Endothelial cell of umbilical vein (primary cell): ENCODE data around the gene OGFOD2. TPM values are rescaled to one million over a fixed set of nuclear protein-coding genes. Genes with fewer than 3 reads are reported as not detected.

Experiments
- BruUV-seq: library from RNA; stranded (reverse); fragments of 400-500 nt; replicated peaks from 2 replicates; lab custom pipeline; 2021; lab: Mats Ljungman, UMichigan
- CTCF ChIA-PET: fragments of 300-600, 350-600 bp; sonication (Branson Sonifier 250); formaldehyde crosslinking; loops from one replicate; lab custom pipeline; 2021; ENCODE audit warnings: antibody characterized with exemption, inconsistent platforms; lab: Charles Lee
- POLR2A ChIA-PET: fragments of 300-600, 350-600 bp; sonication (Branson Sonifier 250); formaldehyde crosslinking; loops from one replicate; lab custom pipeline; 2021; ENCODE audit warnings: antibody characterized with exemption, inconsistent platforms; lab: Charles Lee
- DNase-seq: peaks from one replicate; pipeline ENCODE4 v3.0.0-alpha.2; 2011; ENCODE audit warnings: low read depth, low spot score
- FAIRE-seq: peaks from 2 replicates; lab custom pipeline; 2011; peaks lifted over from hg19 to GRCh38; lab: Jason Lieb, UNC
- H2AFZ ChIP-seq: 2 replicates; pipeline ENCODE4 v1.6.0; 2012; ENCODE audit warnings: low read depth, low read length, control low read depth, inconsistent platforms
- H3K27ac ChIP-seq: 2 replicates; pipeline ENCODE4 v1.5.1; 2011; ENCODE audit warnings: low read depth, mild to moderate bottlenecking, control low read depth, low read length, moderate library complexity; ENCODE audit not compliant: insufficient read depth
- H3K27me3 ChIP-seq, 2 experiments: 2 replicates each; pipeline versions ENCODE4 v1.6.0 to v1.6.1; 2011; ENCODE audit warnings: low read length in 2 of 2, mixed read lengths in 1 of 2; ENCODE audit not compliant: control insufficient read depth in 2 of 2, insufficient read depth in 2 of 2
- H3K36me3 ChIP-seq, 2 experiments: 2 replicates in 1 of 2; 3 replicates in 1 of 2; pipeline ENCODE4 v1.5.1; 2011; ENCODE audit warnings: low read length in 2 of 2, mild to moderate bottlenecking in 1 of 2, moderate library complexity in 1 of 2; ENCODE audit not compliant: control insufficient read depth in 2 of 2, insufficient read depth in 2 of 2; ENCODE audit errors: extremely low read depth in 1 of 2
- H3K4me1 ChIP-seq: 3 replicates; pipeline ENCODE4 v1.5.1; 2011; ENCODE audit warnings: mild to moderate bottlenecking, low read length; ENCODE audit not compliant: control insufficient read depth, insufficient read depth; ENCODE audit errors: extremely low read depth
- H3K4me2 ChIP-seq: 2 replicates; pipeline ENCODE4 v1.6.1; 2011; ENCODE audit warnings: low read length, control low read depth, mixed read lengths; ENCODE audit not compliant: insufficient read depth
- H3K4me3 ChIP-seq, 3 experiments: fragments of 200-600 bp in 1 of 3; sonication (generic), shearing (Covaris generic) in 1 of 3; replicated peaks in 1 of 3; 2 replicates each; pipeline ENCODE4 v1.5.1; 2011 to 2016; ENCODE audit warnings: control low read depth in 3 of 3, low read length in 3 of 3, mild to moderate bottlenecking in 2 of 3, inconsistent platforms in 1 of 3, low read depth in 1 of 3, moderate library complexity in 1 of 3; ENCODE audit not compliant: insufficient read depth in 1 of 3
- H3K79me2 ChIP-seq: 2 replicates; pipeline ENCODE4 v1.6.0; 2012; ENCODE audit warnings: low read length, inconsistent platforms; ENCODE audit not compliant: control insufficient read depth, insufficient read depth
- H3K9ac ChIP-seq: replicated peaks from 2 replicates; pipeline ENCODE3; 2011; ENCODE audit warnings: low read length, control low read depth; ENCODE audit not compliant: insufficient read depth; ENCODE audit errors: extremely low read depth
- H3K9me1 ChIP-seq: replicated peaks from 3 replicates; pipeline ENCODE4 v1.6.0; 2011; ENCODE audit warnings: mild to moderate bottlenecking, low read length; ENCODE audit not compliant: control insufficient read depth, insufficient read depth; ENCODE audit errors: extremely low read depth
- H3K9me3 ChIP-seq: replicated peaks from 2 replicates; pipeline ENCODE4 v1.5.1; 2012; ENCODE audit warnings: low read length, inconsistent platforms; ENCODE audit not compliant: control insufficient read depth, insufficient read depth
- H4K20me1 ChIP-seq: replicated peaks from 2 replicates; pipeline ENCODE3; 2011; ENCODE audit warnings: mild to moderate bottlenecking, low read length; ENCODE audit not compliant: control insufficient read depth, insufficient read depth; ENCODE audit errors: extremely low read depth
- CTCF ChIP-seq, 2 donors: IDR thresholded peaks; 1 replicate in 1 of 2; 2 replicates in 1 of 2; pipeline ENCODE4 v1.5.1; 2011; ENCODE audit warnings: low read length in 2 of 2, mild to moderate bottlenecking in 2 of 2, moderate library complexity in 2 of 2, control low read depth in 1 of 2, inconsistent platforms in 1 of 2, low read depth in 1 of 2; ENCODE audit not compliant: insufficient read depth in 1 of 2; ENCODE audit errors: extremely low read depth in 1 of 2
- FOS ChIP-seq: IDR thresholded peaks from 2 replicates; pipeline ENCODE4 v1.6.1; 2011; ENCODE audit warnings: mild to moderate bottlenecking, low read length, moderate library complexity, borderline replicate concordance; ENCODE audit not compliant: insufficient read depth
- GATA2 ChIP-seq: IDR thresholded peaks from 2 replicates; pipeline ENCODE4 v1.7.0; 2011; ENCODE audit warnings: low read depth, mild to moderate bottlenecking, moderate library complexity, mixed read lengths, low read length; ENCODE audit not compliant: insufficient read length, insufficient read depth
- JUN ChIP-seq: IDR thresholded peaks from 2 replicates; pipeline ENCODE4 v1.6.1; 2011; ENCODE audit warnings: borderline replicate concordance, low read depth; ENCODE audit not compliant: insufficient read length, insufficient read depth
- dilution Hi-C: fragments of 300-500 bp; cut with MboI; formaldehyde crosslinking; loops from one replicate; pipeline ENCODE4 v1.15.0; 2019; ENCODE audit warnings: low sequenced_read_pairs; ENCODE audit not compliant: extremely low pct_ligation_motif_present
- intact Hi-C: fragments of 100-400 bp; cut with micrococcal nuclease; formaldehyde crosslinking; loops from one replicate; pipeline ENCODE4 v1.10.0; 2022
- polyA plus RNA-seq, 4 experiments: library from polyadenylated mRNA; depleted of rRNA in 3 of 4; stranded (reverse) in 3 of 4; unstranded in 1 of 4; fragments of >200 nt; gene quantifications; 2 replicates each; pipeline versions ENCODE4 v1.2.1 to v1.2.3, GENCODE V29; 2011 to 2012; ENCODE audit warnings: missing spikeins in 1 of 4
- total RNA-seq: library from RNA; stranded (reverse); gene quantifications from 2 replicates; pipeline ENCODE4 v1.2.3, GENCODE V29; 2021

Gene OGFOD2
- total and polyA plus RNA-seq, 2 donors (not counting 3 experiments of a cell fraction or from before 2014, with no cell fraction given) = 16.8 to 24.1 TPM

GRCh38 chr12:122951979-122952892, 22.8 kb upstream of the OGFOD2 start:
- Histone ChIP-seq H3K9ac (no peak overlapping the region), H3K9me3 (no peaks in the 10 kb centered on the region), H3K27me3 (no peaks in the 10 kb centered on the region), H3K79me2 (no peaks in the 10 kb centered on the region), H3K4me2 (no peak overlapping the region), H3K9me1 (no peaks in the 10 kb centered on the region), H3K27ac (peak overlapping the region; percentile 51), H2AFZ (no peak overlapping the region), H3K4me3 (no peak overlapping the region), H4K20me1 (no peaks in the 10 kb centered on the region), H3K4me1 (peaks cover 18% of the 10 kb centered on the region), H3K36me3 (no peaks in the 10 kb centered on the region)
- dilution Hi-C loops = no loop called here
- DNase-seq (peak; percentile 72), FAIRE-seq (peak; percentile 91)
- ChIA-PET POLR2A (no interaction called here), CTCF (interaction anchor here (0.6 to 19.1 kb wide), 20 partner anchors 28 to 315 kb away, joined by 3 to 200 read pairs (median 4); partner anchors contain the start of genes ARL6IP4 and HIP1R)
- TF ChIP-seq GATA2 = no peak
- TF ChIP-seq FOS = no peak
- TF ChIP-seq CTCF (IDR thresholded peaks at IDR 0.05; ENCODE audit: extremely low read depth in 1 of 2, insufficient read depth in 1 of 2, low read depth in 1 of 2, low read length in 2 of 2) = peak; percentile 91 to 92
- no peak for TF ChIP-seq JUN
- intact Hi-C loops = loop anchor here (1.0 to 2.0 kb wide), 6 partner anchors 81 to 313 kb away; partner anchors contain the start of gene CCDC62
- BruUV-seq = no TSS peak
